NCI-H1694 treated with DMSO at 0.1 percent for 48 hours (cell line): ENCODE measurements around the gene PLEKHA5.
"Not testable (repeated sequence)": the region's sequence is repeated elsewhere in the genome, so short reads cannot be mapped to it uniquely, and the experiment has no call there.

Source experiments
- DNase-seq: peaks from one replicate; lab custom pipeline; 2025; lab: John Stamatoyannopoulos, UW

Gene PLEKHA5

GRCh38 chr12:19129486-19130223, at the start of gene PLEKHA5:
PLEKHA5 (plus strand) TSS chr12:19129733; CDS start chr12:19129800, 67 bp downstream.
- DNase-seq = peak; percentile 58

- DNase-seq = no peak
Measured at GRCh38 chr12:19080918-19081317, 48.6 kb upstream of the PLEKHA5 start.

DNA sequence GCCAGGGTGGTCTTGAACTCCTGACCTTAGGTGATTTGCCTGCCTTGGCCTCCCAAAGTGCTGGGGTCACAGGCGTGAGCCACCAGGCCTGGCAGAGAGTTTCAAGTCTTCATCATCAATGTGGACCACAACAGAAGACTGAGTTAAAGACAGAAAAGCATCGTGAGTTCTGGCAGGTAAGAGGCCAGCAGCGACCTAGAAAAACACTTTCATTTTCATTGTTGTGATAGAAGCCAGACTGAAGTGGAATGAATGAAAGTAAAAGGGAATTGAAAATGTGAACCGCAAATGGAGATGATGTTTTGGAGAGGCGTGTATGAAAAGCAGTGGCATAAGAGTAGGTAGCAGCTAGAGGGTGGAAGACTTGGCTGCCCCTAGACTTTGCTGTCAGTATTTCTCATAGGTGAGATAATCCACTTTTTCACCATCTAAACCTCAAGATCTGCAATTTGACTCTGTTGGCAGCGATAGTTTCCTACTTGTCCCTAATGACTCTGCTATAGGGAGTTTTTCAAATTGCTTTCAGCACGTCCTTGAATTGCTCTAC, 47.1 kb upstream of the PLEKHA5 start:
- no peak for DNase-seq

DNA sequence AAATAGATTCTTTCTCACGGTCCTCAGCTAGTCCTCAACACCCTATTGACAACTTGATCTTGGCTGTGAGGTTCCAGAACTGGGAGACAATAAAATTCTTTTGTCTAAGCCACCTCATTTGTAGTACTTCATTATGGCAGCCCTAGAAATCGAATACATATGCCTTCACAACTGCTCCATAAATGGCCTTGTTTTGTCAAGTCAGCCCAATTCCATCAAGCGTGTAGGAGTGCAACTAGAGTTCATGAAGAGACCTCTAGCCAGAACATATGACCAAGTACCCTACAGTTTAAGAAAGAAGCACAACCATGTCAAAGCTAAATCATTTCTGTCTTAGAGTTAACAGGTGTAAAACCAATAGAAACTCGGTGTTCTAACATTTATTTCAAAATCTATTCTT, 45.0 kb upstream of the PLEKHA5 start:
- DNase-seq = no peak

GRCh38 chr12:19085090-19085489, 44.4 kb upstream of the PLEKHA5 start:
- no peak for DNase-seq

DNA sequence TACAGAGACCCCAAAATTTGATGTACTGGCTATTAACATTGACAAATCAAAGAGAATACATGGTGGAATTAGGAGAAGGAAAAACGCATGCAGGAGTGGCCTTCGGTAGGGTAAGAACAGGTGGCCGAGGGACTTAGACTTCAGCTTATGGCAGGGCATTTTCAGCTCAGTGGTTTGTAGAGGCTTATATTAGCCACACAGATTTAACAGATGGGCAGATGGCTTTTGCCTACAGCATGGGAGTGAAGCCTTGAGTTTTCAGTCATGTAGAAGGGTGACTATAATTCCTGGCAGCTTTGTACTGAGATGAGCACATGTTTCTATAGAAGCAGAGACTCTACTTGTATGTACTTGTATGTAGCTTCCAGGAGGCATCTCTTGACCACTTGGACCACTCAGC, 40.9 kb upstream of the PLEKHA5 start:
- DNase-seq = peak; percentile 87

DNA sequence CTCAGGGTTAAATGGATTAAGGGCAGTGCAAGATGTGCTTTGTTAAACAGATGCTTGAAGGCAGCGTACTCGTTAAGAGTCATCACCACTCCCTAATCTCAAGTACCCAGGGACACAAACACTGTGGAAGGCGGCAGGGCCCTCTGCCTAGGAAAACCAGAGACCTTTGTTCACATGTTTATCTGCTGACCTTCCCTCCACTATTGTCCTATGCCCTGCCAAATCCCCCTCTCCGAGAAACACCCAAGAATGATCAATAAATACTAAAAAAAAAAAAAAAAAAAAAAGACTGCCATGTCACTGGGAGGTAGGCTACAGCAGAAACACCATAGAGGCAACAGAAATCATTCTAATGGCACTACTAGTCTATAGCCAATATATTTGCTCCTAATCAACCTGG, 37.1 kb upstream of the PLEKHA5 start:
- DNase-seq = not testable (repeated sequence)

DNA sequence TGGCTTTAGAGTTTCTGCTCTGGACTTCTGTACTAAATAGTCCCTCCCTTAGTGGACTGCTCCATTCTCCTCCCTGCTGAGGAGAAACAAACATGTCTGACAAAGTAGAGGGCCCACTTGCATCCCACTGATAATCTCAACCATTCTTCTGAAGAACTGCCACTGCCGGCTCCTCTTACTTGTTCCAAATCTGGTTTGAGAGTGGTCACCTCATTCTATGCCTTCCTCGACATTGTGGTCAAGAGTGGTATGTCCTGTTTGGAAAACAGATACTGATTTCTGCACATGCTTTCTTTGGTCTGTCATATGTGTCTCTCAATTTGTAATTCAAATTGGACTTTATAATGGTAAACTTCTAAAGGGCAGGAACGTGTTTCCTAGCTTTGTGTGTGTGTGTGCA, 36.3 kb upstream of the PLEKHA5 start:
- DNase-seq = no peak

- DNase-seq = no peak
Measured at GRCh38 chr12:19095331-19095730, 34.2 kb upstream of the PLEKHA5 start.

- DNase-seq = no peak
Measured at GRCh38 chr12:19095756-19096480, 33.6 kb upstream of the PLEKHA5 start.

DNA sequence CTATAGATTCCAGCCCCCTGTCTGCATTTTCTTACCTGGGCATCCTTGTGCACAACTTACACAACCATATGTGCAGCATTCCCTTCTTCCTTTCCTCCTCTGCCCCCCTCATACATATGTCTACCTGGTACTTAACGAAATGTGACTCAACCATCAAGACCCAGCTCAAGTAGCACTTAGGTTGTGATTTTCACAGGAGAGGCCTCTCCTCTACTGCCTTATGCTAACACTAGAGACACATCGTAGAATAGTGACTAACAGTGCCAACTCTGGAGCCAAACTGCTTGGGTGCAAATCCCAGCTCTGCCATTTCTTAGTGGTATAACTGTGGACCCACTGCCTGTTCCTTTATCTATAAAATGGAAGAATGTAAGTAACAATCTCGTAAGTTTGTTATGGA, 24.1 kb upstream of the PLEKHA5 start:
- no peak for DNase-seq

- no peak for DNase-seq
Measured at GRCh38 chr12:19107750-19108149, 21.8 kb upstream of the PLEKHA5 start.

- no peak for DNase-seq
Measured at GRCh38 chr12:19110221-19110940, 19.2 kb upstream of the PLEKHA5 start.

GRCh38 chr12:19113464-19113863, 16.1 kb upstream of the PLEKHA5 start:
- DNase-seq = no peak

DNA sequence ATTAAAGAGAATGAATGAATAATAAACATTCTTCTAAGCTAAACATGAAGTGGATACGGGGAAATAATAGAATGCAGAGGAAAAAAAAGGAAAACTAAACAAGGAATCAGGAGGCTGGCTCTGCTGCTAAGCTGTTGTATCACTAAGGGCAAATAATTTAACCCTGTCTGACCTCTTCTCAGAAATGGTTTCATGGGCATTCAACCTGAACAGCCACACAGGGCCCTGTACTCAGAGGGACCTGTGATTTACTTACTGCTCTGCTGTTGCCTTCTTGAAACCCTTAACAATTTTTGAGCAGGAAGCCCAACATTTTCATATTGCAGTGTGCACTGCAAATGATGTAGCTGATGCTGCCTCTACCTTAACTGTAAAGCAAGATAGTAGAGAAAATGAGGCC, 14.2 kb upstream of the PLEKHA5 start:
- no peak for DNase-seq

DNA sequence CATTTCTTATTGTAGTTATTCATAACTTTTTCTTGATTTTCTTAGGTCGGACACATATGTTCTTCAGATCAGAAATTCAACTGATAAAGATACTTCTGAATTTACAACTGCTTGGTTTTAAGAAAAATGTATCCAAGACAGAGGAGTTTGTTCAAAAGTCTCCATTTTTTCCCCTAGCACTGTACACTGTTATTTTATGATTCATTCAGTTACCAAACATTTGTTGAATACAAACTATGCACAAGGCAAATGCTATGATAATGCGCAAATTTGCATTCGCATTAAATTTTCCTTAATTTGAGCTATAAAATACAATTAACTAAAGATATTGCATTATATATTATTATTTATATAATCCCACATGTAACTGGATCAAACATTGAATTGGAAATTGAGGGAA, 10.1 kb upstream of the PLEKHA5 start:
- DNase-seq = no peak

DNA sequence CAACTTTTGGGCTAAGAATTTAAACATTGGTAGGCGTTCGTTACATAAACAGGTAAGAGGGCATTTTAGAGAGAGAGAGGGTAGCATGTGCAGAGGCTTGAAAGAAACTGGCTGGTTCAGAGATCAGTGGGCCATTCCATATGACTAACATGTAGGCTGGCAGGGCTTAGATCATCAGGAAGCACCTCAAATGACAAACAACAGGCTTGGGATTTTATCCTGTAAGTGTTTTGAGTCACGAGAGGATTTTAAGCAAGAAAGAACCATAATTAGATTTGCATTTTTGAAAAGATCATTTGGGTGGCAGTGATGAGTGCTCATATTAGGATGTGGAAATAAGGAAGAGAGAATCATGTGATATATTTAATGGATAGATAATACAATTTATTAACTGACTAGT, 8.7 kb upstream of the PLEKHA5 start:
- no peak for DNase-seq

GRCh38 chr12:19121449-19122018, 8.0 kb upstream of the PLEKHA5 start:
- DNase-seq = no peak

- no peak for DNase-seq
Measured at GRCh38 chr12:19125325-19125724, 4.2 kb upstream of the PLEKHA5 start.

GRCh38 chr12:19127270-19127669, 2.3 kb upstream of the PLEKHA5 start:
- no peak for DNase-seq

GRCh38 chr12:19128485-19128884, 1.0 kb upstream of the PLEKHA5 start:
- DNase-seq = no peak

DNA sequence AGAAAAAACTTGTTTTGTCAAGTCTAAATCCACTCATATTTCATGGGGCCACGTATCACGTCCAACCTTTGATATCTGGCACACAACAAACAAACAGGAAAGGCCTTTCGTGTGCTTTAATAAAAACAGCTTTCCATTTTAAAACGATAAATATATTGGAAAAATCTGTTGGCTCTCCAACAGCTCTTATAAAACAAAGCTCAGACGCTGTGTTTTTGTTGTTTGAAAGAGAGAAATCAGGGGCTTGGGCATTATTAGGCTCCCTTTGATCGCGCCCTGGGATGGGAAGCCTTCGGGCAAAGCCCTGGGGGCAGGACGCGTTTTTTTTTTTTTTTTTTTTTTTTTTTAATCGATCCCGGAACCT, 429 bp upstream of the PLEKHA5 start:
- peak; percentile 51 for DNase-seq
